Measurements from ENCODE around the gene DPP6.

Gene DPP6

GRCh38 chr7:154902600-154903082, 850.4 kb downstream of the DPP6 start:
- Mint-ChIP-seq H3K4me1 (no peaks in the 10 kb centered on the region), H3K9me3 (no peaks in the 10 kb centered on the region), H3K36me3 (no peaks in the 10 kb centered on the region), H3K27me3 (peaks cover under 1 to 25% of the 10 kb centered on the region in 2 donors), H3K4me3 (no peak overlapping the region), H3K27ac (no peak overlapping the region)
- ATAC-seq (replicated peaks), result no peak
- no peak for DNase-seq

- Mint-ChIP-seq H3K36me3 (no peaks in the 10 kb centered on the region), H3K27ac (no peak overlapping the region), H3K9me3 (no peaks in the 10 kb centered on the region), H3K4me1 (no peaks in the 10 kb centered on the region), H3K27me3 (peaks cover 6 to 25% of the 10 kb centered on the region in 2 donors), H3K4me3 (no peak overlapping the region)
- ATAC-seq (replicated peaks) (no peak), DNase-seq (no peak)
Measured at GRCh38 chr7:154903083-154903731, 851.0 kb downstream of the DPP6 start.

GRCh38 chr7:154905146-154905545, 852.9 kb downstream of the DPP6 start:
- ATAC-seq (replicated peaks) (no peak), DNase-seq (no peak)
- Mint-ChIP-seq H3K4me3 (no peak overlapping the region), H3K4me1 (no peaks in the 10 kb centered on the region), H3K27me3 (peaks cover 22 to 29% of the 10 kb centered on the region in 2 donors), H3K36me3 (no peaks in the 10 kb centered on the region), H3K27ac (no peak overlapping the region), H3K9me3 (no peaks in the 10 kb centered on the region)

GRCh38 chr7:154905615-154906014, 853.4 kb downstream of the DPP6 start:
- ATAC-seq (replicated peaks), result no peak
- Mint-ChIP-seq H3K36me3 (no peaks in the 10 kb centered on the region), H3K9me3 (no peaks in the 10 kb centered on the region), H3K27ac (no peak overlapping the region), H3K4me1 (no peaks in the 10 kb centered on the region), H3K4me3 (no peak overlapping the region), H3K27me3 (peaks cover 23 to 30% of the 10 kb centered on the region in 2 donors)
- DNase-seq, result no peak

- DNase-seq, result no peak
- Mint-ChIP-seq H3K27me3 (peaks cover 29 to 36% of the 10 kb centered on the region in 2 donors), H3K36me3 (peaks cover 0 to 5% of the 10 kb centered on the region in 2 donors), H3K4me1 (no peaks in the 10 kb centered on the region), H3K4me3 (no peak overlapping the region), H3K9me3 (peaks cover under 1 to 5% of the 10 kb centered on the region in 2 donors), H3K27ac (no peak overlapping the region)
- ATAC-seq (replicated peaks), result no peak
Measured at GRCh38 chr7:154906201-154906600, 854.0 kb downstream of the DPP6 start.

- peaks cover 0 to 8% of the 10 kb centered on the region in 2 donors for H3K36me3 Mint-ChIP-seq
- H3K9me3 Mint-ChIP-seq, result peaks cover 2 to 9% of the 10 kb centered on the region in 2 donors
- no peaks in the 10 kb centered on the region for H3K4me1 Mint-ChIP-seq
- peaks cover 32 to 40% of the 10 kb centered on the region in 2 donors for H3K27me3 Mint-ChIP-seq
- no peak overlapping the region for H3K4me3 Mint-ChIP-seq
- no peak for DNase-seq
- ATAC-seq (replicated peaks), result no peak
- H3K27ac Mint-ChIP-seq, result no peak overlapping the region
Measured at GRCh38 chr7:154906736-154907355, 854.6 kb downstream of the DPP6 start.

GRCh38 chr7:154907651-154908620, 855.7 kb downstream of the DPP6 start:
- Mint-ChIP-seq H3K27me3 (peaks cover 36 to 45% of the 10 kb centered on the region in 2 donors), H3K4me1 (no peaks in the 10 kb centered on the region), H3K27ac (no peak overlapping the region), H3K9me3 (peaks cover 2 to 9% of the 10 kb centered on the region in 2 donors), H3K4me3 (no peak overlapping the region), H3K36me3 (peaks cover 0 to 8% of the 10 kb centered on the region in 2 donors)
- DNase-seq (no peak), ATAC-seq (replicated peaks) (no peak)

- H3K4me1 Mint-ChIP-seq, result peaks cover 4 to 8% of the 10 kb centered on the region in 2 donors
- H3K27ac Mint-ChIP-seq, result no peak overlapping the region
- ATAC-seq (replicated peaks), result no peak
- peaks cover 2 to 8% of the 10 kb centered on the region in 2 donors for H3K36me3 Mint-ChIP-seq
- no peak overlapping the region for H3K4me3 Mint-ChIP-seq
- H3K9me3 Mint-ChIP-seq, result peaks cover 2 to 9% of the 10 kb centered on the region in 2 donors
- peaks cover 40 to 58% of the 10 kb centered on the region in 2 donors for H3K27me3 Mint-ChIP-seq
- no peak for DNase-seq
Measured at GRCh38 chr7:154909241-154910105, 857.3 kb downstream of the DPP6 start.

- Mint-ChIP-seq H3K9me3 (peaks cover 2 to 9% of the 10 kb centered on the region in 2 donors), H3K4me3 (no peak overlapping the region), H3K27ac (no peak overlapping the region), H3K27me3 (peaks cover 46 to 58% of the 10 kb centered on the region in 2 donors), H3K36me3 (peaks cover 2 to 8% of the 10 kb centered on the region in 2 donors), H3K4me1 (peaks cover 6 to 14% of the 10 kb centered on the region in 2 donors)
- ATAC-seq (replicated peaks), result no peak
- no peak for DNase-seq
Measured at GRCh38 chr7:154910125-154910524, 857.9 kb downstream of the DPP6 start.

- no peak overlapping the region for H3K4me3 Mint-ChIP-seq
- H3K27me3 Mint-ChIP-seq, result peaks cover 51 to 60% of the 10 kb centered on the region in 2 donors
- H3K36me3 Mint-ChIP-seq, result peaks cover 2 to 8% of the 10 kb centered on the region in 2 donors
- ATAC-seq (replicated peaks) (no peak), DNase-seq (no peak)
- peaks cover 6 to 14% of the 10 kb centered on the region in 2 donors for H3K4me1 Mint-ChIP-seq
- no peak overlapping the region for H3K27ac Mint-ChIP-seq
- H3K9me3 Mint-ChIP-seq, result peaks cover 2 to 9% of the 10 kb centered on the region in 2 donors
Measured at GRCh38 chr7:154910977-154911376, 858.8 kb downstream of the DPP6 start.

GRCh38 chr7:154911411-154911810, 859.2 kb downstream of the DPP6 start:
- H3K4me1 Mint-ChIP-seq, result peaks cover 6 to 14% of the 10 kb centered on the region in 2 donors
- H3K9me3 Mint-ChIP-seq, result peaks cover 2 to 9% of the 10 kb centered on the region in 2 donors
- peaks cover 51 to 64% of the 10 kb centered on the region in 2 donors for H3K27me3 Mint-ChIP-seq
- H3K36me3 Mint-ChIP-seq, result peaks cover 2 to 8% of the 10 kb centered on the region in 2 donors
- no peak overlapping the region for H3K4me3 Mint-ChIP-seq
- DNase-seq (no peak), ATAC-seq (replicated peaks) (no peak)
- H3K27ac Mint-ChIP-seq, result no peak overlapping the region

GRCh38 chr7:154911862-154912455, 859.8 kb downstream of the DPP6 start:
- DNase-seq (no peak), ATAC-seq (replicated peaks) (no peak)
- peaks cover 2 to 9% of the 10 kb centered on the region in 2 donors for H3K9me3 Mint-ChIP-seq
- no peak overlapping the region for H3K4me3 Mint-ChIP-seq
- peaks cover 6 to 14% of the 10 kb centered on the region in 2 donors for H3K4me1 Mint-ChIP-seq
- peaks cover 2 to 8% of the 10 kb centered on the region in 2 donors for H3K36me3 Mint-ChIP-seq
- peaks cover 51 to 65% of the 10 kb centered on the region in 2 donors for H3K27me3 Mint-ChIP-seq
- H3K27ac Mint-ChIP-seq, result no peak overlapping the region

Data from stimulated activated naive B cell treated with anti-CD40 and anti-IgM and Interleukin-4, amounts not matched to agents 10 μg/mL and 1 μg/mL and 100 μg/mL, for 72 hours (primary cell).